ENCODE results near the gene CLMN. TPM values are rescaled to one million over a fixed set of nuclear protein-coding genes. Genes with fewer than 3 reads are reported as not detected.
A peak's percentile ranks its signal among the peaks of the same experiment; 100 is the strongest.

Gene CLMN
- total RNA-seq, 1 donor from 2014 or later, result 26.8 TPM

GRCh38 chr14:95315579-95315978 lies 4.1 kb downstream of the CLMN start:
- ATAC-seq, result no peak

GRCh38 chr14:95315156-95315555 lies 4.6 kb downstream of the CLMN start:
- no peaks in the 10 kb centered on the region for H3K9me3 ChIP-seq
- DNase-seq, result peak; percentile 34
- TF ChIP-seq CTCF (IDR thresholded peaks at IDR 0.05), result no peak
- H3K27ac ChIP-seq, result peak overlapping the region; percentile 70
- no peaks in the 10 kb centered on the region for H3K36me3 ChIP-seq
- H3K4me1 ChIP-seq, result peaks cover 34% of the 10 kb centered on the region
- intact Hi-C loops (cut with DNase I), result no loop called here
- H3K4me3 ChIP-seq, result no peak overlapping the region
- ATAC-seq, result no peak
- H3K27me3 ChIP-seq (ENCODE audit: low read depth), result no peaks in the 10 kb centered on the region

More at GRCh38 chr14:95315579-95315978, 4.1 kb downstream of the CLMN start:
- no peaks in the 10 kb centered on the region for H3K27me3 ChIP-seq (ENCODE audit: low read depth)
- no peaks in the 10 kb centered on the region for H3K9me3 ChIP-seq
- intact Hi-C loops (cut with DNase I), result no loop called here
- H3K4me1 ChIP-seq, result peaks cover 39% of the 10 kb centered on the region
- no peak overlapping the region for H3K27ac ChIP-seq
- no peak for TF ChIP-seq CTCF (IDR thresholded peaks at IDR 0.05)
- no peak overlapping the region for H3K4me3 ChIP-seq
- no peak for DNase-seq
- no peaks in the 10 kb centered on the region for H3K36me3 ChIP-seq

- Histone ChIP-seq H3K27ac (peak overlapping the region; percentile 70), H3K36me3 (no peaks in the 10 kb centered on the region), H3K4me1 (peaks cover 33% of the 10 kb centered on the region), H3K27me3 (ENCODE audit: low read depth) (no peaks in the 10 kb centered on the region), H3K9me3 (no peaks in the 10 kb centered on the region), H3K4me3 (no peak overlapping the region)
- TF ChIP-seq CTCF (IDR thresholded peaks at IDR 0.05), result no peak
- intact Hi-C loops (cut with DNase I), result no loop called here
- ATAC-seq (peak; percentile 39 to 41), DNase-seq (peak; percentile 49)
These were observed 5.1 kb downstream of the CLMN start for GRCh38 chr14:95314609-95315008.

GRCh38 chr14:95313707-95314106 lies 6.0 kb downstream of the CLMN start:
- DNase-seq (peak; percentile 84), ATAC-seq (peak; percentile 78 to 88)
- intact Hi-C loops (cut with DNase I), result no loop called here
- Histone ChIP-seq H3K4me3 (no peak overlapping the region), H3K27ac (peak overlapping the region; percentile 70), H3K27me3 (ENCODE audit: low read depth) (no peaks in the 10 kb centered on the region), H3K9me3 (no peaks in the 10 kb centered on the region), H3K36me3 (no peaks in the 10 kb centered on the region), H3K4me1 (peaks cover 30% of the 10 kb centered on the region)
- TF ChIP-seq CTCF (IDR thresholded peaks at IDR 0.05), result no peak

DNA sequence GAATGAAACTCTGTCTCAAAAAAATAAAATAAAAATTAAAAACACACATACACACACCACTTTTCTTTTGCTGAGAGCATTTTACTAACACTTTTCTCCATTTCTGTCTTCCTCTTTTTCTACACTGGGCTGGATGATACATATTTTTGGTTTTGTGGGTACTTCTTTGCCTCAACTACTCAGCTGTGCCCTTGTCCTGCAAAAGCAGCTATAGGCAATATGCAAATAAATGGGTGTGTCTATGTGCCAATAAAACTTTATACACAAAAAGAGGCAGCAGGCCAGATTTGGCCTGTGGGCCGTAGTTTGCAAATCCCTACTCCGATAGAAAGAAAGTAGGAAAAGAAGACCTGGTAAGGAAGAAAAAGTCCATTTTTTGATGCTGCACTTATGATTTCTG lies 6.5 kb downstream of the CLMN start:
- no peaks in the 10 kb centered on the region for H3K36me3 ChIP-seq
- no peak for ATAC-seq
- H3K4me3 ChIP-seq, result no peak overlapping the region
- no peak for TF ChIP-seq CTCF (IDR thresholded peaks at IDR 0.05)
- intact Hi-C loops (cut with DNase I), result no loop called here
- no peaks in the 10 kb centered on the region for H3K9me3 ChIP-seq
- peak overlapping the region; percentile 70 for H3K27ac ChIP-seq
- no peak for DNase-seq
- H3K27me3 ChIP-seq (ENCODE audit: low read depth), result no peaks in the 10 kb centered on the region
- peaks cover 25% of the 10 kb centered on the region for H3K4me1 ChIP-seq

DNA sequence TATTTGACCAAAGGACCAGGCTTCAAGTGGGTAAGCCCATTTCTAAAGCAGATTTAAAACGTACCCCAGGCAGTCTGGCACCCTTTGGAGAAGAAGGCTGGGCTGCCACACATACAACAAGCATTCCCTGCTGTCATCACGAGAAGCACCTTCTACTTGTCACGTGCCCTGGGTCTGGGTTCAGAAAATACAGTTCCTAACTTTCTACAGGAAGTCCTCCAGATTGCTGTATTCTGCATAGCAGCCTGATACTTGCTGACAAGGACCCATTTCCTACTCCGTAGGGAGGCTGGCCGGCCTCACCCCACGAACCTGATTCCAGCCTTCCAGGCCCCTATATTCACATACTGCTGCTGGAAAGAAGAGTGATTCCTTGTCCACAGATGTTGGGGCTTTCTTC lies 7.4 kb downstream of the CLMN start:
- DNase-seq, result no peak
- H3K27ac ChIP-seq, result peak overlapping the region; percentile 41
- peaks cover 30% of the 10 kb centered on the region for H3K4me1 ChIP-seq
- no peaks in the 10 kb centered on the region for H3K9me3 ChIP-seq
- no peaks in the 10 kb centered on the region for H3K36me3 ChIP-seq
- no peak overlapping the region for H3K4me3 ChIP-seq
- intact Hi-C loops (cut with DNase I), result no loop called here
- no peaks in the 10 kb centered on the region for H3K27me3 ChIP-seq (ENCODE audit: low read depth)
- no peak for ATAC-seq
- no peak for TF ChIP-seq CTCF (IDR thresholded peaks at IDR 0.05)

All from lower lobe of right lung (tissue), 2 donors.